SH-SY5Y (cell line): ENCODE measurements around the gene IQCF5.

ENCODE experiments used
- GATA2 ChIP-seq: IDR thresholded peaks from 2 replicates; pipeline ENCODE4 v1.6.1; 2011; ENCODE audit warnings: mild to moderate bottlenecking, low read depth, low read length
- GATA3 ChIP-seq: IDR thresholded peaks from 2 replicates; pipeline ENCODE4 v1.6.1; 2011; ENCODE audit warnings: low read depth, mild to moderate bottlenecking, low read length, moderate library complexity

- TF ChIP-seq GATA2 = no peak
- no peak for TF ChIP-seq GATA3
These were observed 19.5 kb upstream of the IQCF5 start for GRCh38 chr3:51894939-51895338.
